ENCODE data around the gene DDX5. TPM values are rescaled to one million over a fixed set of nuclear protein-coding genes. Genes with fewer than 3 reads are reported as not detected.

DDX5 gene
- total and polyA plus RNA-seq, 2 of the 4 experiments (the other 2 are of a cell fraction) = 253 to 781 TPM

DNA sequence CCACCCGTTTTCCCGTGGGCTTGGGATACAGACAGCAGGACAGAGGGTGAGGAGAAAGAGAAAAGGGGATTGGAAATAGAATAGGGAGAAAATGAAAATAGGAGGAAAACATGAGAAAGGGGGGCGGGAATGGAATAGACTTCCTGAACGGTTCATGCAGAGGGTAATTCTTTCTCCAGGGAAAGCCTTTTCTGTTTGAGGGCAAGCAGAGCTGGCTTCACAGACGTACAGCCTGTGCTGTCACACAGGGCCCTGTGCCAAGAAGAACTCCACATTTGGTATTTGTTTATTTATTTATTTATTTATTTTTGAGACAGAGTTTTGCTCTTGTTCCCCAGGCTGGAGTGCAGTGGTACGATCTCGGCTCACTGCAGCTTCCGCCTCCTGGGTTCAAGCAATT lies 45.1 kb downstream of the DDX5 start:
- ChIA-PET POLR2A (ENCODE audit: unreplicated experiment) (no interaction called here), CTCF (no interaction called here)
- H3K9ac ChIP-seq (ENCODE audit: low read depth, low read length) = no peak overlapping the region
- H2AK9ac ChIP-seq (replicated peaks; ENCODE audit: low read depth, low read length, poor library complexity) = no peak overlapping the region
- no peak overlapping the region for H3K18ac ChIP-seq (ENCODE audit: low read depth, low read length)
- no peak overlapping the region for H2BK120ac ChIP-seq (ENCODE audit: low read depth, low read length)
- no peak overlapping the region for H2BK5ac ChIP-seq (ENCODE audit: low read depth, low read length, poor library complexity, severe bottlenecking)
- dilution Hi-C loops (cut with HindIII; ENCODE audit: low sequenced_read_pairs, unreplicated experiment) = no loop called here
- no peak overlapping the region for H2BK20ac ChIP-seq (ENCODE audit: low read depth, low read length)
- WGBS, 2 experiments (ENCODE audit: extremely low coverage in 2 of 2, insufficient read length in 1 of 2) = no CpG with 5 or more reads among the region's 8 CpGs
- ATAC-seq (ENCODE audit: low read depth) (no peak), DNase-seq (no peak)
- in situ Hi-C loops (cut with MboI; ENCODE audit: low sequenced_read_pairs) = no loop called here
- no peak overlapping the region for H4K5ac ChIP-seq (ENCODE audit: low read depth, low read length)
- intact Hi-C loops (cut with micrococcal nuclease) = no loop called here
- H3K23ac ChIP-seq (ENCODE audit: low read depth, low read length) = no peak overlapping the region
- H3K79me1 ChIP-seq (ENCODE audit: low read depth in 1 of 2, low read length in 2 of 2) = no peaks in the 10 kb centered on the region
- H3K9me1 ChIP-seq (ENCODE audit: insufficient read depth, low read length) = peaks cover 11% of the 10 kb centered on the region; the same call in 1 of the 2 replicates
- H4K8ac ChIP-seq (ENCODE audit: low read depth in 2 of 2, low read length in 2 of 2) = no peak overlapping the region
- no peak overlapping the region for H3K27ac ChIP-seq (ENCODE audit: insufficient read depth, low read length)
- H2AK5ac ChIP-seq (ENCODE audit: low read depth, low read length) = no peak overlapping the region
- H2AFZ ChIP-seq (replicated peaks; ENCODE audit: low read length, poor library complexity) = no peak overlapping the region
- no peaks in the 10 kb centered on the region for H3K9me3 ChIP-seq (ENCODE audit: control insufficient read depth, insufficient read depth, low read length)
- H3K4me1 ChIP-seq (ENCODE audit: control insufficient read depth, insufficient read depth, low read length) = peaks cover 8% of the 10 kb centered on the region
- H3K4me2 ChIP-seq (ENCODE audit: low read depth, low read length) = no peak overlapping the region
- TF ChIP-seq MAFK (IDR thresholded peaks at IDR 0.05; ENCODE audit: low read depth, low read length) (no peak), MXI1 (IDR thresholded peaks at IDR 0.05; ENCODE audit: borderline replicate concordance, low read depth, low read length) (no peak), USF2 (IDR thresholded peaks at IDR 0.05; ENCODE audit: low read depth, low read length) (no peak), RFX5 (IDR thresholded peaks at IDR 0.05; ENCODE audit: low read depth, low read length) (no peak), POLR2A (IDR thresholded peaks at IDR 0.05; ENCODE audit: low read depth, low read length) (no peak), FOS (IDR thresholded peaks at IDR 0.05; ENCODE audit: low read depth, low read length) (no peak), CEBPB (IDR thresholded peaks at IDR 0.05; ENCODE audit: low read depth, low read length) (no peak), RAD21 (IDR thresholded peaks at IDR 0.05; ENCODE audit: low read length) (no peak)
- TF ChIP-seq, protein P1, sequence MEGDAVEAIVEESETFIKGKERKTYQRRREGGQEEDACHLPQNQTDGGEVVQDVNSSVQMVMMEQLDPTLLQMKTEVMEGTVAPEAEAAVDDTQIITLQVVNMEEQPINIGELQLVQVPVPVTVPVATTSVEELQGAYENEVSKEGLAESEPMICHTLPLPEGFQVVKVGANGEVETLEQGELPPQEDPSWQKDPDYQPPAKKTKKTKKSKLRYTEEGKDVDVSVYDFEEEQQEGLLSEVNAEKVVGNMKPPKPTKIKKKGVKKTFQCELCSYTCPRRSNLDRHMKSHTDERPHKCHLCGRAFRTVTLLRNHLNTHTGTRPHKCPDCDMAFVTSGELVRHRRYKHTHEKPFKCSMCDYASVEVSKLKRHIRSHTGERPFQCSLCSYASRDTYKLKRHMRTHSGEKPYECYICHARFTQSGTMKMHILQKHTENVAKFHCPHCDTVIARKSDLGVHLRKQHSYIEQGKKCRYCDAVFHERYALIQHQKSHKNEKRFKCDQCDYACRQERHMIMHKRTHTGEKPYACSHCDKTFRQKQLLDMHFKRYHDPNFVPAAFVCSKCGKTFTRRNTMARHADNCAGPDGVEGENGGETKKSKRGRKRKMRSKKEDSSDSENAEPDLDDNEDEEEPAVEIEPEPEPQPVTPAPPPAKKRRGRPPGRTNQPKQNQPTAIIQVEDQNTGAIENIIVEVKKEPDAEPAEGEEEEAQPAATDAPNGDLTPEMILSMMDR (conservative IDR thresholded peaks at IDR 0.05; ENCODE audit: low read depth, low read length) = no peak
- H3K36me3 ChIP-seq (ENCODE audit: control insufficient read depth, insufficient read depth, low read length) = no peaks in the 10 kb centered on the region
- no TSS peak for BruUV-seq (replicated peaks)
- H3K27me3 ChIP-seq (ENCODE audit: control insufficient read depth, insufficient read depth, low read length) = no peaks in the 10 kb centered on the region; the same call in none of the 2 replicates
- H3K14ac ChIP-seq (replicated peaks; ENCODE audit: low read depth, low read length) = no peak overlapping the region
- no peak overlapping the region for H3K56ac ChIP-seq (ENCODE audit: extremely low read depth, insufficient read depth, low read length)
- no peak overlapping the region for H4K91ac ChIP-seq (ENCODE audit: insufficient read depth, low read depth, low read length)
- H3K4ac ChIP-seq (ENCODE audit: low read depth, low read length) = no peak overlapping the region
- no peak overlapping the region for H2BK15ac ChIP-seq (ENCODE audit: low read depth, low read length)
- H3K4me3 ChIP-seq (ENCODE audit: insufficient read depth, low read depth, low read length) = no peak overlapping the region
- H4K20me1 ChIP-seq (ENCODE audit: insufficient read depth, low read length) = no peaks in the 10 kb centered on the region

Data from IMR-90 (cell line).